NCI-H128 (cell line): Measurements from ENCODE around the gene PGA4.

Source experiments
- DNase-seq: peaks from one replicate; lab custom pipeline; 2025; ENCODE audit not compliant: unreplicated experiment; lab: John Stamatoyannopoulos, UW

The PGA4 gene

DNA sequence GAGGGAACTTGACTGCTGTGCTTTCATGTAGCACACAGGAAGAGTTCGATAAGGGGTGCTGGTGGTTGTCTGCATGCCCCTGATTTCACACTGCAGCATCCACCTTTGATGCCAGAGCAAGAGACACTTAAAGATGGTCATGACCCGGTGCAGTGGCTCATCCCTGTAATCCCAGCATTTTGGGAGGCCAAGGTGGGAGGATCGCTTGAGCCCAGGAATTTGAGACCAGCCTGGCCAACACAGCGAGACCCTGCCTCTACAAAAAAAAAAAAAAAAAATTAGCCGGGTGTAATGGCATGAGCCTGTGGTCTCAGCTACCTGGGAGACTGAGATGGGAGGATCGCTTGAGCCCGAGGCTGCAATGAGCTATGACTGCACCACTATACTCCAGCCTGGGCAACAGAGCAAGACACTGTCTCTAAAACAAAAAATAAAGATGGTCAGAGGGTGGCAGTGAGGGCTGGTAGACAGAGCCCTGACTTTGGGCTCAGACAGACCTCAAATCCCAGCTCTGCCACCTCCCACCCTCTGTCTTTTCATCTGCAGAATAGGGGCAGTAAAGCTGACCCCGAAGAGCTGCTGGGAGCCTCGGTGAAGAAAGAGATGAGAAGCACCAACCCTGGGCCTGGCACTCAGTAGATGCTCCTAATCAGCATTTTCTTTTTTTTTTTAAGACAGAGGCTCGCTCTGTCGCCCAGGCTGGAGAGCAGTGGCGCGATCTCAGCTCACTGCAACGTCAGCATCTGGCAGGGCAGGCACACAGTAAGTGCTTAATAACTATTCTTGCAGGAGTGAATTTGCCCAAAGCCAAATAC lies 55.2 kb downstream of the PGA4 start:
- no peak for DNase-seq

DNA sequence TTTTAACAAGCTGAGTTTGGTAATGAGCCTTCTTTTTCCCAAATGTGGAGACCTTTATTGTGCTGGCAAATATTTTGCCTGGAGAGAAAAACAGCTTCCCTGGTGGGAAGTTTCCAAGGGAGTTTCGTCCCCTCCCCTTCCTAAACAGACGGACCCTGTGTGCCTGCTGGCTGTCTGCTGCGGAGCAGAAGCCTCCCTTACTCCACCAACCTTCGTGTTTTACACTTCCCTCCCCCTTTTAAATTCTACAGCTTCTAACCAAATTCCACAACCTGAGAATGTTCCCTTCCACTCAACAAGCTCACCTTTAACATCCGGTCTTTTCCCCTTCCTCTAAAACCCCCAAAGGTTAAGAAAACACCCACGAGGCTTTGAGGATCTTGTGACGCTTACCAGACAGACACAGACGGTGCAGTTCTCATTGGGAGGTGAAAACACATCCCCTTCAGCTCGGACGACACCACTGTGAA lies 55.9 kb downstream of the PGA4 start:
- no peak for DNase-seq

DNA sequence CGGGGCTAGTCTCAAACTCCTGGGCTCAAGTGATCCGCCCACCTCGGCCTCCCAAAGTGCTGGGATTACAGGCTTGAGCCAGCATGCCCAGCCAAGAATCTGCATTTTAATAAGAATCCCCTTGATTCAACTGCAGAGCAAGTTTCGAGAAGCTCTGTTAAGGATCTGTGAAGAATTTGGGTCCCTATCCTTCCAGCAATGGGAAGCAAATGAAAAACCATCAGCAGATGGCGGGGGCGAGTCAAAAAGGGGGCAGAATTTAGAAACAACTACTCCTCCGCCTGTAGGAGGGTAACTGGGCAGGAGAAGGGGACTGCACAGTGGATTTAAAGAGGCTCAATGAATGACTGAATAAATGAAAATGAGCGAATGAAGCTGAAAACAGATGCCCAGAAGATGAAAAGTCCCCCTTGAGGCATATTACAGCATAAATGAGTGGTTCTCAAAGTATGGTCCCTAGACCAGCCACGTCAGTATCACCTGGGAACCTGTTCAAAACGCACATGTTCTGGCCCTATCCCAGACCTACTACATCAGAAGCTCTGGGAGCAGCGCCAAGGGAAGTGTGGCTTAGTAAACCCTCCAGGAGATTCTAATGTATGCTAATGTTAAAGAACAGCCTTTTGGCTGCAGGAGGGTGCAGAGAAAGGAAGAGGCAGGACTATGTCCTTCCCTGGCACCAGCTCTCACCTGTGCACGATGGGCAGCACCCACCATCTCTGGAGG lies 58.0 kb downstream of the PGA4 start:
- DNase-seq: no peak

DNA sequence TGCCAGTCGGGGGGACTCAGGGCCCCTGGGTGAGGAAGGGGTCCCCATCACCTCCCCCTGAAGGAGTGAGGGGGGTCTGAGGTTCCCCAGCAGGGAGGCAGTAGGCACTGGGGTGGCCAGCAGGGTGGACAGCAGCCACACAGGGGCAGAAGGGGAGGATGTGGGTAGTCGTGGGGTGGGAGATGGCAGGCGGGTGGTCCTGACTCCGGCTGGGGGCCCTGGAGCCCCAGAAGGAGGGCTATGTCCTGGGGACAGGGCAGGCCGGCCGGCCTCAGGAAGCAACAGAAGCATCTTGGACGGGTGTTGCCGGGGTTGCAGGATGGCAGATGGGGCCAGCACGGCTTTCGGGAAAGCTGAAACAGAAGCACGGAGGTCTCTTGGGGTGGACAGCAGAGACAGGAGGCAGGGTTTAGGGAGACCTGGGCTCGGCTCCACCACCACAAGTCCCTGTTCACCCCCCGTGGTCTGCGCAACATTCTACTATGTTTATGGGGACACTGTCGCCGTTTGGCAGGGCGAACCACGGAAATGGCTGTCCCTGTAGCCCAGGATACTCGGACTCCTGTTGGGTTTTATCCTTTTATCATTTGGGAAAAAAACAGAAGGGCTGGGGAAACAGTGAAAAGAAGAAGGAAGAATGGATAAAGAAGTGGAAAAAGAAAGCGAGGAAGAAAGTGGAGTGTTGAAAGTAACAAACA lies 58.9 kb downstream of the PGA4 start:
- DNase-seq: no peak
